ENCODE data around the gene HSPA6.
"Not testable (repeated sequence)": the region's sequence is repeated elsewhere in the genome, so short reads cannot be mapped to it uniquely, and the experiment has no call there.

The HSPA6 gene

DNA sequence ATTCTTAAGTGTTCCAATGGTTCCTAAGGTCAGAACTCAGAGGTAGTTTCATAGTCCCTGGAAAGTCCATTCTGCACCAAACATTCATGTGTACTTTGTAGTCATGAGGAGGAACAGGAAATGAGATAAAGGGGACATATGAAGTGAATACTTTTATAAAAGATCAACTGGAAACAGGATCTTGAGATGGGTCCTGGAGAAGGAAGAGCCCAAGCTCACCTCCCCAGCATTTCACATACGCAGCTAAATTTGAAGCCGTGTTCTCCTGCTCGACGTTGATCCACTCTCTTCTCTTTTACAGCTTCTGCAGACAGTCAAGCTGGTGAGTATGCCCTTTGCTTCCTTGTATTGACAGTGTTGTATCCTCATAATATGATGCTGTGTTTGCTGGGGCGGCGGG lies 18.7 kb upstream of the HSPA6 start:
- DNase-seq = no peak

- no peak for DNase-seq
Measured at GRCh38 chr1:161506336-161507223, 17.8 kb upstream of the HSPA6 start.

DNA sequence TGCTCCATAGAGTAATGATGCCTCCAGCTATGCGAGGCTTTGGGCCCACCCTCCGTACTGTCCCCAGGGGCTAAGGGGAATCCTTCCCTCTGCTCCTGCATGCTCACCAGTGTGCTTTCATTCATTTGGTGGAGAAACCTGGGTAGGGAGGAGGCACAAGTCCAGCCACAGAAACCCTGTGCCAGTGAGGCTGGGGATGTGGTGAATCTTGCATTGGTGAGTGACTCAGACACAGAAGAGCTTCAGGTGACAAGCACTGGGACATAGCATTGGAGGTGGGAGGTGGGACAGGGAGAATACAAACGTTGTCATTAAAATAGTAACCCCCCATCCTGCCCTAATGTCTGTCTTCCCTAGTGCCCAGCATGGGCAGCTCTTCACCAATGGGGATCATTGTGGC lies 13.9 kb upstream of the HSPA6 start:
- no peak for DNase-seq

- peak; percentile 22 for DNase-seq
Measured at GRCh38 chr1:161511018-161511755, 13.2 kb upstream of the HSPA6 start.

GRCh38 chr1:161511756-161512060 lies 12.6 kb upstream of the HSPA6 start:
- no peak for DNase-seq

GRCh38 chr1:161512636-161513447 lies 11.5 kb upstream of the HSPA6 start:
- not testable (repeated sequence) for DNase-seq

DNA sequence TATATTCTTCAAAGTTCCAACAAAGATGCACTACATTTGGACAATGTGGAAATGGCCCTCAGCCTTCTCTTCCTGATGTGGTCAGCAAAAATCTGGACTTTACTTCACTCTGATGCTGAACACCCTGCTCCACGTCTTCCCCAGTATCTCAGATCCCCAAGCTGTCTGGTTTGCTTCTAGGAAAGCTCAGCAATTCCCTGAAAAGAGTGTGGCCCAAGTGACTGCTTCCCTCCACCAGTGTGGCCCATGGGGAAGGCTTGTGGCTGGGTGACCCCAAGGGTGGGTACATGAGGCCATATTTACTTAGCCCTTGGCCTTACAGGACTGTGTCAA lies 10.9 kb upstream of the HSPA6 start:
- DNase-seq = not testable (repeated sequence)

DNA sequence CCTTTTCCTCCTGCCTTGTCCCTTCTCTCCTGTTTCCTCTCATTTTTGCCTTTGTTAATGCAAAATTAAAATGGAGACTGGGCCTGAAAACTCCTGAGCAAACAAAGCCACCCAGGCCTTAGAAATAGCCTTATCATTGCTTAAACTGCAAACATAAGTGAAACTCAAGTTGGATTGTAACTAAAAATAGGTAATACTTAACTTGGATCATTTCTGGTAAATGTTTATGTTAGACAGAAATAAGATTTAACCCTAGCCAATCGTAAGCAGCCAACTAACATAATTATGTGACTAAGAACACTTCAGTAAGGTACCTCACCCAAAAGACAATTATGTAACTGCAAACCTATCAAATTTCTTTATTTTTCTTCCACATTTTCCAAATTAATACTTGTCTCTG lies 10.4 kb upstream of the HSPA6 start:
- not testable (repeated sequence) for DNase-seq

DNA sequence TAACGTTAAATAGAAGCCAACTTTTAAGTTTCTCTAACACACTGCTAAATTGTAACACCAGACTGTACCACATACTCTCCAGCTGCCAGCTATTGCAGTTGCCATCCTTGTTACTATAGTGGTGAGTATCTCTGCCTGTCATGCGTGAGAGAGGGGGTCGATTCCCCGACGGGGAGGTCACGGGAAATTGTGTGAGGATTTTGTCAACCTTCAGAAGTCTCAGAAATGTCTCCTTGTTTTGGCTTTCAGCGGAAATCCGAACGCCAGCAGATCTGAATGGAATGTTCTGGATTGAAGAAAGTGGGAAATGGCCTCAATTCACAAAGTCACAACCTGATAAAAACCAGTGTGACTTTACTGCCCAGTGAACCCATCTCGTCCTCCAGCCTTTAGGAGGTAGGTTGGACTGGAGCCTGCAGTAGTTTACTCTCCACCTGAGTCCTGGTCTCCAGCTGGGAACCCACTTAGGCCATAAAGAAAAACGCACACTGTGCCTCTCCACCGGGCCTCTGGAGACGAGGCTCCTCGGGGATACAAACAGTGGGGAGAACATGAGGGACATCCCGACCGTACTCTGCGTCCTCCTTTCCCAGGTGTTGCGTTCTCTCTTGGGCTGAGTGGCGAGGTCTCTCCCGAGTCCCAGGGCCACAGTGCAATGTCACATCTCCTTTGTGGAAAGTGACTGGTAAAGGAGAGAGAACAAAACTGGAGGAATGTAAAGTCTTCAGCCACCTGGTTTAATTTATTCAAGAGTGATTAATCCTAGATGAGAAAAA lies 1.1 kb upstream of the HSPA6 start:
- DNase-seq = not testable (repeated sequence)

GRCh38 chr1:161524742-161525291 lies 477 bp downstream of the HSPA6 start:
- not testable (repeated sequence) for DNase-seq

DNA sequence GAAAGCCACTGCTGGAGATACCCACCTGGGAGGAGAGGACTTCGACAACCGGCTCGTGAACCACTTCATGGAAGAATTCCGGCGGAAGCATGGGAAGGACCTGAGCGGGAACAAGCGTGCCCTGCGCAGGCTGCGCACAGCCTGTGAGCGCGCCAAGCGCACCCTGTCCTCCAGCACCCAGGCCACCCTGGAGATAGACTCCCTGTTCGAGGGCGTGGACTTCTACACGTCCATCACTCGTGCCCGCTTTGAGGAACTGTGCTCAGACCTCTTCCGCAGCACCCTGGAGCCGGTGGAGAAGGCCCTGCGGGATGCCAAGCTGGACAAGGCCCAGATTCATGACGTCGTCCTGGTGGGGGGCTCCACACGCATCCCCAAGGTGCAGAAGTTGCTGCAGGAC lies 981 bp downstream of the HSPA6 start:
- DNase-seq = not testable (repeated sequence)

DNA sequence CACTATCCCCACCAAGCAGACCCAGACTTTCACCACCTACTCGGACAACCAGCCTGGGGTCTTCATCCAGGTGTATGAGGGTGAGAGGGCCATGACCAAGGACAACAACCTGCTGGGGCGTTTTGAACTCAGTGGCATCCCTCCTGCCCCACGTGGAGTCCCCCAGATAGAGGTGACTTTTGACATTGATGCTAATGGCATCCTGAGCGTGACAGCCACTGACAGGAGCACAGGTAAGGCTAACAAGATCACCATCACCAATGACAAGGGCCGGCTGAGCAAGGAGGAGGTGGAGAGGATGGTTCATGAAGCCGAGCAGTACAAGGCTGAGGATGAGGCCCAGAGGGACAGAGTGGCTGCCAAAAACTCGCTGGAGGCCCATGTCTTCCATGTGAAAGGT lies 1.6 kb downstream of the HSPA6 start:
- DNase-seq = not testable (repeated sequence)

DNA sequence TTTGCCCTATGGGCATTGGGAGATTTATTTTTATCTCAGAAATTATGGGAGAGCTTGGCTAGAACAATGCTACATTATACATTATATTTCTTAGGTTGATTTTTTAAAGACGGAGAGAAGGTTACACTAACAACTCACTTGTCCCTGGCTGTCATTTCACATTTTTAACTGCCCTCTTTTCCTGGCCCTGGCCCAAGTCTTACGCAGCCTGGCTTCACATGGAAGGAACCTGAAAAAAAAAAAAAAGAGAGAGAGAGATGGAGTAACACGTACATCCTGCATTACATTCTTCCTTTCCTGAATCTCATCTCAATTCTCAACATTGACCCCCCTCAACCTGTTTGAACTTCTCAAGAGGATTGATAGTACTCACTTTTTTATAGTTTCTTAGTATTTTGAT lies 4.2 kb downstream of the HSPA6 start:
- not testable (repeated sequence) for DNase-seq

DNA sequence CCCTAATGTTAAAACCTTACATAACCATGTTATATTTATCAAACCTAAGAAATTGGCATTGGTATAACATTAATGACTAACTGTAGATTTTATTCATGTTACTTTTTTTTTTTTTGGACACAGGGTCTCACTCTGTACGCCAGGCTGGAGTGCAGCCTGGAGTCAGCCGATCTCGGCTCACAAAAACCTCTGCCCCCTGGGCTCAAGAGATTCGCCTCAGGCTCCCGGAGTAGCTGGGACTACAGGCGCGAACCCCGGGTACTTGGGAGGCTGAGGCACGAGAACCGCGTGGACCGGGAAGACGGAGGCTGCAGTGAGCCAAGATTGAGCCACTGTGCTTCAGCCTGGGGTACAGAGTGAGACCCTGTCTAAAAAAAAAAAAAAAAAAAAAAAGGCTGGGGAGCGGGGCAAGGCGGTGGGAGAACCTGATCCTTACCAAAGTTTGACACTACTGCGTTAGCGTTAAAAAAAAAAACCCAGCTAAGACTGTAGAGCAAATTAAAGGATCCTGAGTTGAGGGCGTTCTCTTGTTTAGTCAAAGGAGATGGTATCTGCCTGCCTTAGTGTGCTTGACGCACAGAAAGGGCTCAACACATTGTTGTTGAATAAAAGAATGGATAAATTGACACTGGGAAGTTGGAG lies 5.2 kb downstream of the HSPA6 start:
- not testable (repeated sequence) for DNase-seq

DNA sequence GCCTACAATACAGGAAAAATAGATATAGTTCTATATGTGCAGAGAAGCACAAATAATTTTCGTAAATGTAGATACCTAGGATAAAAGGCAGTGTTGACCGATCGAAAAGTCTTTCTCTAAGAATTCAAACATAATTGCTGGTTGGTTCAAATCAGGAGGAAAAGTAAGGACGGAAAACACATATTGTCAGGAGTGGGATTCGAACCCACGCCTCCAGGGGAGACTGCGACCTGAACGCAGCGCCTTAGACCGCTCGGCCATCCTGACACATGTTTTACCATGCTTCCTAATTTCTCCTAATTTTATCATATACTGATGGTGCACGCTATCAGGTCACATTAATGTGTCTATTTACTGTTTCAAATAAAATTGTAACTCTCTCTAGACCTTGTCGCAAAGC lies 5.8 kb downstream of the HSPA6 start:
- peak; percentile 41 for DNase-seq

GRCh38 chr1:161530671-161531641 lies 6.6 kb downstream of the HSPA6 start:
- DNase-seq = peak; percentile 73

DNA sequence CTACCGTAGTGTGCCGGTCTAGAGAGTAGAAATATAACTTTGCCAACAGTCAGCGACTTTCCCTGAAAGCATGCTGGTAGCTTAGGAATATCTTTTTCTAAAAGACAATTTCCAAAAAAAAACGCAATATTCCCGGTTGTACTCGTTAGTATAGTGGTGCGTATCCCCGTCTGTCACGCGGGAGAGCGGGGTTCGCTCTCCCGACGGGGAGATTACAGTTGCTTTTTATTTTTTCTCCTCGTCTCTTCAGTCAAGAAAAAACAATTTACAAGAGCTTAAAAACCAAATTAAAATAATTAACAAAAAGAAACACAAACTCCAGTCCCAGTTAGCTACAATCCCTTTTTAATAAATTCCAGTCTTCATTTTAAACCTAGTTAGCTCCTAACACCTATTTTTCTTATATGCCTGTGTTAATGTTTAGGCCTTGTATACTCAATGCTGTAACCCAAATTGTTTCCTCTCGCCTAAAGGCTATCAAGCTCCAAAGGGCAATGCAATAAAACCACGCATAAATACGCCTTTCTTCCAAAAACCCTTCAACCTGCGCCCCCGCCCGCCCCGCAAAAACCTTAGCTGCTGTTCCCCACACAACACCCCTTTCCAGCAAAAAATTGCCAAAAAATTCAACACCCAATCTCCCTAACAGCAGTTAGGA lies 7.8 kb downstream of the HSPA6 start:
- no peak for DNase-seq

- DNase-seq = not testable (repeated sequence)
Measured at GRCh38 chr1:161532644-161533567, 8.6 kb downstream of the HSPA6 start.

Data from NCI-H1436 (cell line).